Cardiac fibroblast (primary cell): Measurements from ENCODE around the gene PLP2.
"Not testable (repeated sequence)": the region's sequence is repeated elsewhere in the genome, so short reads cannot be mapped to it uniquely, and the experiment has no call there.

Experiments
- DNase-seq, 2 donors: peaks; one replicate each; pipeline versions ENCODE4 v3.0.0 to v3.0.0-alpha.2; 2010; ENCODE audit warnings: low read depth in 2 of 2
- H3K4me3 ChIP-seq, 2 donors: replicated peaks in 1 of 2; 1 replicate in 1 of 2; 2 replicates in 1 of 2; pipeline ENCODE4 v1.5.1; 2011; ENCODE audit warnings: low read depth in 2 of 2, low read length in 2 of 2, mild to moderate bottlenecking in 2 of 2, moderate library complexity in 1 of 2
- CTCF ChIP-seq: IDR thresholded peaks from one replicate; pipeline ENCODE4 v1.5.1; 2011; ENCODE audit warnings: low read depth, mild to moderate bottlenecking, low read length, inconsistent platforms

The PLP2 gene

GRCh38 chrX:49142264-49142663, 29.4 kb upstream of the PLP2 start:
- not testable (repeated sequence) for H3K4me3 ChIP-seq
- peak; percentile 42 for TF ChIP-seq CTCF
- DNase-seq, result peak; percentile 10 to 12

GRCh38 chrX:49143154-49143553, 28.5 kb upstream of the PLP2 start:
- DNase-seq, H3K4me3 ChIP-seq: not testable (repeated sequence)

GRCh38 chrX:49147282-49147681, 24.4 kb upstream of the PLP2 start:
- no peak for TF ChIP-seq CTCF
- no peak for DNase-seq
- no peak overlapping the region for H3K4me3 ChIP-seq

- DNase-seq, result no peak
- TF ChIP-seq CTCF, result no peak
- no peak overlapping the region for H3K4me3 ChIP-seq
Measured at GRCh38 chrX:49147936-49148335, 23.8 kb upstream of the PLP2 start.

GRCh38 chrX:49148390-49149100, 23.2 kb upstream of the PLP2 start:
- H3K4me3 ChIP-seq, DNase-seq: not testable (repeated sequence)

- H3K4me3 ChIP-seq, DNase-seq: not testable (repeated sequence)
Measured at GRCh38 chrX:49149291-49149690, 22.4 kb upstream of the PLP2 start.

GRCh38 chrX:49153467-49153866, 18.2 kb upstream of the PLP2 start:
- no peak for DNase-seq
- TF ChIP-seq CTCF, result no peak
- H3K4me3 ChIP-seq, result no peak overlapping the region

GRCh38 chrX:49155243-49155899, 16.3 kb upstream of the PLP2 start:
- DNase-seq, result peak; percentile 69 to 73
- peak overlapping the region; percentile 33 to 52 for H3K4me3 ChIP-seq
- TF ChIP-seq CTCF, result no peak
